ENCODE results near the gene LMBR1L.

- TF ChIP-seq CTCF (IDR thresholded peaks at IDR 0.05) (no peak), POLR2A (IDR thresholded peaks at IDR 0.05) (no peak), POLR2AphosphoS5 (IDR thresholded peaks at IDR 0.05) (no peak)
These were observed 58.0 kb downstream of the LMBR1L start for GRCh38 chr12:49052451-49053208.
